ENCODE results near the gene NUDCD3. TPM values are rescaled to one million over a fixed set of nuclear protein-coding genes. Genes with fewer than 3 reads are reported as not detected.

The NUDCD3 gene
- total RNA-seq, 1 donor from 2014 or later = 107 TPM

GRCh38 chr7:44372560-44373417, 117.7 kb downstream of the NUDCD3 start:
- no peak overlapping the region for H3K4me3 ChIP-seq
- no peak for TF ChIP-seq CTCF (IDR thresholded peaks at IDR 0.05; ENCODE audit: borderline replicate concordance)
- intact Hi-C loops (cut with micrococcal nuclease) = no loop called here
- H3K4me1 ChIP-seq = no peaks in the 10 kb centered on the region
- no peaks in the 10 kb centered on the region for H3K9me3 ChIP-seq (replicated peaks)
- no peak overlapping the region for H3K27ac ChIP-seq (replicated peaks)
- no peak for DNase-seq
- no peaks in the 10 kb centered on the region for H3K36me3 ChIP-seq
- peaks cover 11% of the 10 kb centered on the region for H3K27me3 ChIP-seq (ENCODE audit: low read depth)

GRCh38 chr7:44368885-44369284, 121.6 kb downstream of the NUDCD3 start:
- no peak for TF ChIP-seq CTCF (IDR thresholded peaks at IDR 0.05; ENCODE audit: borderline replicate concordance)
- no peaks in the 10 kb centered on the region for H3K4me1 ChIP-seq
- H3K36me3 ChIP-seq = no peaks in the 10 kb centered on the region
- no peak for DNase-seq
- H3K27me3 ChIP-seq (ENCODE audit: low read depth) = peaks cover 14% of the 10 kb centered on the region
- intact Hi-C loops (cut with micrococcal nuclease) = no loop called here
- no peaks in the 10 kb centered on the region for H3K9me3 ChIP-seq (replicated peaks)
- no peak overlapping the region for H3K27ac ChIP-seq (replicated peaks)
- no peak overlapping the region for H3K4me3 ChIP-seq

- no peaks in the 10 kb centered on the region for H3K9me3 ChIP-seq (replicated peaks)
- H3K36me3 ChIP-seq = no peaks in the 10 kb centered on the region
- H3K4me3 ChIP-seq = no peak overlapping the region
- DNase-seq = no peak
- H3K27ac ChIP-seq (replicated peaks) = no peak overlapping the region
- intact Hi-C loops (cut with micrococcal nuclease) = no loop called here
- TF ChIP-seq CTCF (IDR thresholded peaks at IDR 0.05; ENCODE audit: borderline replicate concordance) = no peak
- peaks cover 14% of the 10 kb centered on the region for H3K27me3 ChIP-seq (ENCODE audit: low read depth)
- no peaks in the 10 kb centered on the region for H3K4me1 ChIP-seq
Observed at GRCh38 chr7:44368455-44368854, 122.0 kb downstream of the NUDCD3 start.

DNA sequence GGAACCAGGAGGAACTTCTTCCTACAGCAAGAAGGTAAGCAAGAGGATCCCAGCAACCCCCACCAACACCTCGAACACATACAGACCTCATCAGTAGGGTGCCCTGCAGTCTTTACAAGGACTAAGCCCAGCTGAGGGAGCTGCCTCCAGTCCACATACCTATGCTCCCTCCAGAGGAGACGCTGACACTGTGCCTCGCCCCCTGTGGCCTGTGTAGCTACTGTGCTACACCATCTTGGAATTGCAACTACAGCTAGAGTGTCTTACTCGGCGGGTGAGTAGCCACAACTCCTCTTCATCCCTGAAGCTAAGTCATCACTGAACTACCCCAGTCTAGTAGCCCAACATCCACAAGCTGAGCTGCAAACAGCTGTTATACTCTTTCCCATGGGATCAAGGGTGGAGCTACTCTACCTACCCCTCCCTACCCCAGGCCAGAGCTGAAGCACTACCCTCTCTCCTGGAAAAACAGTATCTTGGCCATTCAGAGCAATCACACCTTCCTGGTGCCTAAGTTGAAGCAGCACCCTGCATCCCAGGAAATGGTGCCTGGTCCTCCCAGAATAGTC, 122.9 kb downstream of the NUDCD3 start:
- Histone ChIP-seq H3K27me3 (ENCODE audit: low read depth) (peaks cover 14% of the 10 kb centered on the region), H3K4me3 (no peak overlapping the region), H3K9me3 (replicated peaks) (no peaks in the 10 kb centered on the region), H3K27ac (replicated peaks) (no peak overlapping the region), H3K4me1 (no peaks in the 10 kb centered on the region), H3K36me3 (no peaks in the 10 kb centered on the region)
- intact Hi-C loops (cut with micrococcal nuclease) = no loop called here
- DNase-seq = no peak
- TF ChIP-seq CTCF (IDR thresholded peaks at IDR 0.05; ENCODE audit: borderline replicate concordance) = no peak

- H3K27me3 ChIP-seq (ENCODE audit: low read depth) = peaks cover 14% of the 10 kb centered on the region
- no peaks in the 10 kb centered on the region for H3K9me3 ChIP-seq (replicated peaks)
- no peak for DNase-seq
- no peaks in the 10 kb centered on the region for H3K36me3 ChIP-seq
- H3K4me3 ChIP-seq = no peak overlapping the region
- H3K27ac ChIP-seq (replicated peaks) = no peak overlapping the region
- no peaks in the 10 kb centered on the region for H3K4me1 ChIP-seq
- no peak for TF ChIP-seq CTCF (IDR thresholded peaks at IDR 0.05; ENCODE audit: borderline replicate concordance)
- intact Hi-C loops (cut with micrococcal nuclease) = no loop called here
Observed at GRCh38 chr7:44366986-44367385, 123.5 kb downstream of the NUDCD3 start.

All from left ventricle myocardium inferior (tissue), 1 donor.